GM19025 (cell line): Measurements from ENCODE around the gene CREG1.

ENCODE experiments used
- ATAC-seq: cut with Tn5 transposase; IDR thresholded peaks from one replicate; pipeline ENCODE4 v1.9.1; 2021; ENCODE audit warnings: mild to moderate bottlenecking, low read depth, moderate library complexity; ENCODE audit not compliant: unreplicated experiment

The CREG1 gene

GRCh38 chr1:167532964-167533824 is 20.4 kb downstream of the CREG1 start:
- no peak for ATAC-seq

- no peak for ATAC-seq
Observed at GRCh38 chr1:167532375-167532774, 21.2 kb downstream of the CREG1 start.

GRCh38 chr1:167529829-167530474 is 23.6 kb downstream of the CREG1 start:
- ATAC-seq, result no peak

GRCh38 chr1:167528057-167528728 is 25.4 kb downstream of the CREG1 start:
- ATAC-seq, result no peak

DNA sequence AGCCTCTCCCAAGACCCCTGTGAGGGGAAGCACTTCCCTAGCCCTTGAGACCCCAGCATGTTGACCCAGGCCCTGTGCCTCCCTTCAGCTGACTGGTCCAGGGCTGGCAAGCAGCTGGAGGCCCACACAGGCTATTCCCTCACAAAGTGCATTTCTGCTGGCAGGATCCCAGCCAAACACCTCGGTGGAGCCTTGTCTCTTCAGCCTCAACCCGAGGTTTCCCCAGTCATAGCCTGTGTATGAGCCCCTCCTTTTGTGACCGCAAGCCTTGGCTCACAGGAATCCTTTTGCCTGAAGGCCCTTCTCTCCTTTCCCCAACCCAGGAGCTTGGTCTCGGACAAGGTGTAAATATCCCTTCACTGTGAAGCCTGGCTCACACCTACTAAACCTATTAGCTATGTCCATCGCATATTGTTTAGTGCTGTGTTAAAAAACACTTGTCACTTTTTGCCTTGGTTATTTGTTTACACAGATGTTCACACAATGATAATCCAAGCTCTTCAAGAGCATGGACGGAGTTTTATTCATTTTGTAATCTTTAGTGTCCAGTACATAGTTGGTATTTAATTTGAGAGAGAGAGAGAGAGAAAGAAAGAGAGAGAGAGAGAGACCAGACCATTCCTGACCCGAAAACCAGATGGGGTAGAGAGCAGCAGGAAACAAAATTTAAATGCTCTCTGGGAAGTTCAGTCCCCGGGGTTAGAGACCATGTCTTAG is 26.7 kb downstream of the CREG1 start:
- no peak for ATAC-seq

DNA sequence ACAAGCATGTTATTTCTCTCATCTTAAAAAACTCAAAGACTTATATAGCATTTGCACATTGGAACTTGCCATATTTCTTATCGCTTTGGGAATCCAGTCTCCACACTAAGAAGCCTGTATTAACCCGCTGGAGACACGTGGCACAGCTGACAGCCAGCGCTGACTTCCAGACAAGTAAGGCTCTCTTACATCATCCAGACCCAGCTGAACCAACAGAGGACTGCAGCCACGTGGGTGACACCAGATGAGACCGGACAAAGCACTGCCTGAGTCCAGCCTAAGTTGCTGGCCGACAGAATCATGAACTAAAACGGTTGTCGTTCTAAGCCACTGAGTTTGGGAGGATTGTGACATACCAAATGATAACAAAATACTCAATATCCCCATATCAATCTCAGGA is 28.9 kb downstream of the CREG1 start:
- ATAC-seq, result no peak

DNA sequence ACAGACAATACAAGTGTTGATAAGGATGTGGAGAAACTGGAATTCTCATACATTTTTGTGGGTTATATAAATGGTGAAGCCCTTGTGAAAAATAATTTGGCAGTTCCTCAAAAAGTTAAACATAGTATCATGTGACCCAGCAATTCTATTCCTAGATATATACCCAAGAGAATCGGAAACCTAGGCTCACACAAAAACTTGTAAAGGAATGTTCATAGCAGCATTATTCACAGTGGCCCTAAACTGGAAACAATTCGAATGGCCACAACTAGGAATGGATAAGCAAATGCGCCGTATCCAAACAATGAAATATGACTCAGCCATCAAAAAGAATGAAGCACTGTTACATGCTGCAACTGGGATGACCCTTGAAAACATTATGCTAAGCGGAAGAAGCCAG is 31.3 kb downstream of the CREG1 start:
- ATAC-seq, result no peak

GRCh38 chr1:167520711-167521206 is 32.8 kb downstream of the CREG1 start:
- ATAC-seq, result no peak

GRCh38 chr1:167518331-167518700 is 35.2 kb downstream of the CREG1 start, which contains the start of gene CD247:
Gene CD247, minus strand, starts transcription at chr1:167518529. Its CDS starts 64 bp downstream, at chr1:167518465.
- no peak for ATAC-seq

- no peak for ATAC-seq
Observed at GRCh38 chr1:167517535-167518330, 35.8 kb downstream of the CREG1 start.

- no peak for ATAC-seq
Observed at GRCh38 chr1:167516404-167517388, 36.9 kb downstream of the CREG1 start.

GRCh38 chr1:167515893-167516321 is 37.7 kb downstream of the CREG1 start:
- no peak for ATAC-seq

GRCh38 chr1:167515461-167515860 is 38.1 kb downstream of the CREG1 start:
- ATAC-seq, result no peak

DNA sequence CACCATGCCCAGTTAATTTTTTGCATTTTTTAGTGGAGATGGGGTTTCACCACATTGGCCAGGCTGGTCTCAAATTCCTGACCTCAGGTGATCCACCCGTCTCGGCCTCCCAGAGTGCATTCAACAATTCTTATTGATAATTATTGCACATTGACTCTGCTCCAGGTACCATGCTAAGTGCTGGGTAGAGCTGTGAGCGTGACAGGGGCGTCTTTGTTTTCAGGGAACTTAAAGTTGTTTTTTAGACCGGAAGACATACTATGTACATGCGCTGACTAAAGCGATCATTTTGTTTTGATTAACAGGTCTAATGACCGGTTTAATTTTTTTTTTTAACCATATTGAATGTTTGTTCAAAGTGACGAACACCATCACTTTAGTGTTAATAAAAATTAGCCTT is 39.3 kb downstream of the CREG1 start:
- ATAC-seq, result no peak

GRCh38 chr1:167512046-167512654 is 41.4 kb downstream of the CREG1 start:
- no peak for ATAC-seq

DNA sequence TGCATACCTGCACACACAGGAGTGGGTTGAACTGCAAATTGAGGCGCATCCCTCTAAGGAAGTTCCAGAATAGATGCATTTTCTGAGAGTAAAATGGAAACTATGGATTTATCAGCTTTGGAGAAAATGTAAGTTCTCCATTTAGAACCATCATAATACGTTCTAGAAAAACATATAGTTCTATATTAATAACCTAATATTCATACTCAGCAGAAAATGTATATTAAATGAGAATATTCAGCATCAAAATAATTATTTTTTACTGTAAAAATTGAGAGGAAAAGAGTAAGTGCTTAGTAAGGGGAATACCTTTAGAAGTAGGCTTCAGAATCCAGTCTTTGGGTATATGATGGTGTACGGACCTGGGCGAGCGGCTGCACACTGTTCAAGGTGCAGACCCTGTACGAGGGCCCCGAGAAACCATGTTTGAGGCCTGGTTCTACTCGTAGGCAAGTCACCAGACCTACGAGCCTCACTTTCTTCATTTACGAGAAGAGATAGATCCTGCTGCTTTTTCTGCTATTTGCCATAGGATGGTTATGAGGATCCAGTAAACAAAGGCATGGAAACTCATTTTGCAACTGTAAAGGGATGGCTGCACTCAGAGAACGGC is 42.1 kb downstream of the CREG1 start:
- ATAC-seq, result no peak

DNA sequence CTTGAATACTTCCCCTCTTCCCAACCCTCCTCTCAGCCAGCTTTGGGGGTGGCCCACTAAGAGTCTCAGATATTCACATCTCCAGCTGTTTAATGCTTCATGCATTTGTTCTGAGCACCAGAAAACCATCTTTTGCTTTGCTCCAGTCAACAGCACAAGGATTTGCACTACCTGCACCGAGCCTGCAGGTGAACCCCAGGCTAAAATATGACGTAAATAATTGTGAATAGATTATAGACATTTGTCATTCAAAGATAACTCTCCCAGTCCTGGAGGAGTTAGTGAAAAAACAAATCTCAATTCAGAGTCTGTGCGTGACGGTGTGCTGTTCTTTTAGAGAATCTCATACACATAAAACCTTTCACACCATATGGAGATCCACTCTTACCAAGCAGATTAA is 42.7 kb downstream of the CREG1 start:
- no peak for ATAC-seq

DNA sequence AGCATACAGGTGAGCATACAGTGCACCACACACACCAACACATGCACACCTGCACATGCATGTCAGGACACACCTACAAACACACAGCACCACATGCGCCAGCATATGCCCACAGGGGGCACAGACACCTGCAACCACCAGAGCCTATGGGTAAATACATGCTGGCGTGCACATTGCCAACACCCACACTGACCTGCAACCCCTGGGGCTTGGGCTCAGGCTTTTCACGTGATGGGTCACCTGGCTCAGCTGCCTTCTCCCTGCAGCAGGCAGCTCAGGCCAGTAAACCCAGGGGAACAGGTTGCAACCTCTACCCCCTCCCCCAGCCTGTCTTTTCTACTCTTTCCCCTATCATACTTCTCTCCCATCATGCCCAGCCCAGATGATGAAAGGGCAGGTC is 43.3 kb downstream of the CREG1 start:
- ATAC-seq, result no peak
